NCI-H2227 treated with DMSO at 0.1 percent for 48 hours (cell line): Measurements from ENCODE around the gene DNAJC5.

Experiments used
- DNase-seq: peaks from one replicate; lab custom pipeline; 2025; lab: John Stamatoyannopoulos, UW

The DNAJC5 gene

GRCh38 chr20:63884506-63885263 is 10.2 kb upstream of the DNAJC5 start:
- DNase-seq, result no peak

GRCh38 chr20:63885264-63886053 is 9.5 kb upstream of the DNAJC5 start:
- no peak for DNase-seq

- no peak for DNase-seq
Measured at GRCh38 chr20:63886054-63886419, 8.9 kb upstream of the DNAJC5 start.

- no peak for DNase-seq
Measured at GRCh38 chr20:63886921-63887320, 8.0 kb upstream of the DNAJC5 start.

- DNase-seq, result no peak
Measured at GRCh38 chr20:63889241-63890200, 5.4 kb upstream of the DNAJC5 start.

GRCh38 chr20:63890201-63890576 is 4.7 kb upstream of the DNAJC5 start:
- DNase-seq, result no peak

- no peak for DNase-seq
Measured at GRCh38 chr20:63890616-63891015, 4.3 kb upstream of the DNAJC5 start.

- DNase-seq, result no peak
Measured at GRCh38 chr20:63891061-63892002, 3.6 kb upstream of the DNAJC5 start.

- DNase-seq, result no peak
Measured at GRCh38 chr20:63892402-63892801, 2.5 kb upstream of the DNAJC5 start.

GRCh38 chr20:63893999-63894357 is 948 bp upstream of the DNAJC5 start:
- no peak for DNase-seq

GRCh38 chr20:63895202-63895951 is 451 bp downstream of the DNAJC5 start:
- peak; percentile 31 for DNase-seq

- DNase-seq, result no peak
Measured at GRCh38 chr20:63895952-63896263, 982 bp downstream of the DNAJC5 start.

GRCh38 chr20:63896264-63897105 is 1.6 kb downstream of the DNAJC5 start:
- DNase-seq, result no peak

GRCh38 chr20:63897978-63898561 is 3.1 kb downstream of the DNAJC5 start:
- DNase-seq, result no peak

GRCh38 chr20:63898882-63899558 is 4.1 kb downstream of the DNAJC5 start:
- DNase-seq, result no peak

- no peak for DNase-seq
Measured at GRCh38 chr20:63900413-63900812, 5.5 kb downstream of the DNAJC5 start.

- DNase-seq, result no peak
Measured at GRCh38 chr20:63903796-63904561, 9.1 kb downstream of the DNAJC5 start.
